SK-N-SH (cell line): ENCODE results near the gene VAPB. TPM values are rescaled to one million over a fixed set of nuclear protein-coding genes. Genes with fewer than 3 reads are reported as not detected.

ENCODE experiments used
- CTCF ChIA-PET: fragments of 300-600, 350-600 bp; formaldehyde crosslinking; extraction: SDS; loops from one replicate; lab custom pipeline; 2021; lab: Yijun Ruan, JAX
- POLR2A ChIA-PET: fragments of 350-600 bp; sonication (Branson Sonifier 250); formaldehyde crosslinking; extraction: SDS; loops from one replicate; lab custom pipeline; 2020; ENCODE audit warnings: antibody characterized with exemption, inconsistent platforms; lab: Yijun Ruan, JAX
- DNase-seq: peaks from one replicate; pipeline ENCODE4 v3.0.0; 2012
- H2AFZ ChIP-seq: fragments of 200-600 bp; sonication (generic); 2 replicates; pipeline ENCODE4 v1.8.1; 2016; ENCODE audit warnings: antibody characterized with exemption, mild to moderate bottlenecking, low read depth
- H3F3A ChIP-seq: fragments of 200-600 bp; sonication (generic); replicated peaks from 2 replicates; pipeline ENCODE3; 2016; ENCODE audit warnings: antibody characterized with exemption, mild to moderate bottlenecking; ENCODE audit not compliant: insufficient read depth
- H3K27ac ChIP-seq, 2 experiments: fragments of 200-500 bp in 1 of 2; fragments of 200-600 bp in 1 of 2; sonication (Bioruptor generic) in 1 of 2; sonication (generic), shearing (Covaris generic) in 1 of 2; 2 replicates each; pipeline versions ENCODE4 v1.5.1 to v1.6.1; 2014 to 2016; ENCODE audit warnings: low read depth in 2 of 2, inconsistent platforms in 1 of 2, low read length in 1 of 2, mild to moderate bottlenecking in 1 of 2, mixed read lengths in 1 of 2
- H3K27me3 ChIP-seq: fragments of 200-600 bp; sonication (generic), shearing (Covaris generic); 2 replicates; pipeline ENCODE4 v1.6.1; 2016; ENCODE audit warnings: mixed run types; ENCODE audit not compliant: insufficient read depth
- H3K36me3 ChIP-seq, 2 experiments: fragments of 200-500 bp in 1 of 2; fragments of 200-600 bp in 1 of 2; sonication (Bioruptor generic) in 1 of 2; sonication (generic) in 1 of 2; replicated peaks in 1 of 2; 2 replicates each; pipeline versions ENCODE3 to v1.5.1; 2014 to 2016; ENCODE audit warnings: low read length in 1 of 2, mild to moderate bottlenecking in 1 of 2; ENCODE audit not compliant: insufficient read depth in 2 of 2, control insufficient read depth in 1 of 2
- H3K4me1 ChIP-seq, 2 experiments: fragments of 200-500 bp in 1 of 2; fragments of 200-600 bp in 1 of 2; sonication (Bioruptor generic) in 1 of 2; sonication (generic), shearing (Covaris generic) in 1 of 2; 2 replicates each; pipeline versions ENCODE4 v1.5.1 to v1.6.1; 2014 to 2016; ENCODE audit warnings: low read depth in 1 of 2, low read length in 1 of 2, mixed run types in 1 of 2; ENCODE audit not compliant: insufficient read depth in 2 of 2, control insufficient read depth in 1 of 2
- H3K4me2 ChIP-seq: fragments of 200-600 bp; sonication (generic), shearing (Covaris generic); 2 replicates; pipeline ENCODE4 v1.6.1; 2017; ENCODE audit warnings: mixed run types
- H3K4me3 ChIP-seq, 2 experiments: fragments of 200-500 bp in 1 of 2; fragments of 200-600 bp in 1 of 2; sonication (Bioruptor generic) in 1 of 2; sonication (generic), shearing (Covaris generic) in 1 of 2; 2 replicates each; pipeline versions ENCODE4 v1.5.1 to v1.8.1; 2014 to 2016; ENCODE audit warnings: low read depth in 2 of 2, inconsistent platforms in 1 of 2, low read length in 1 of 2, mild to moderate bottlenecking in 1 of 2, mixed read lengths in 1 of 2, moderate library complexity in 1 of 2
- H3K79me2 ChIP-seq: fragments of 200-600 bp; sonication (generic); 2 replicates; pipeline ENCODE4 v1.8.1; 2017; ENCODE audit warnings: mild to moderate bottlenecking; ENCODE audit not compliant: insufficient read depth
- H3K9ac ChIP-seq: fragments of 200-600 bp; sonication (generic); 2 replicates; pipeline ENCODE4 v1.6.1; 2017; ENCODE audit warnings: mixed run types
- H3K9me2 ChIP-seq: fragments of 200-600 bp; sonication (generic); 2 replicates; pipeline ENCODE4 v1.6.1; 2017; ENCODE audit warnings: mixed run types
- H3K9me3 ChIP-seq: fragments of 200-600 bp; sonication (generic); 2 replicates; pipeline ENCODE4 v1.6.1; 2017; ENCODE audit warnings: mixed run types, mild to moderate bottlenecking, moderate library complexity
- H4K20me1 ChIP-seq: fragments of 200-600 bp; sonication (generic); 2 replicates; pipeline ENCODE4 v1.6.1; 2017; ENCODE audit warnings: mild to moderate bottlenecking, mixed run types; ENCODE audit not compliant: insufficient read depth
- CTCF ChIP-seq: fragments of 200-600 bp; sonication (generic); IDR thresholded peaks from 2 replicates; pipeline ENCODE4 v1.6.1; 2017; ENCODE audit warnings: antibody characterized with exemption, mild to moderate bottlenecking, moderate library complexity
- ELF1 ChIP-seq: IDR thresholded peaks from 2 replicates; pipeline ENCODE4 v1.4.0; 2012
- EZH2phosphoT487 ChIP-seq: fragments of 200-600 bp; sonication (generic); IDR thresholded peaks from 2 replicates; pipeline ENCODE4 v1.6.1; 2017; ENCODE audit warnings: low read depth, mixed run types, mild to moderate bottlenecking, antibody characterized with exemption, moderate library complexity, borderline replicate concordance
- FOXJ3 ChIP-seq: sonication (generic); formaldehyde crosslinking; IDR thresholded peaks from 2 replicates; pipeline ENCODE4 v1.5.1; 2020; ENCODE audit warnings: mild to moderate bottlenecking, missing genetic modification reagents
- IRF3 ChIP-seq: fragments of 150-350 bp; IDR thresholded peaks from 2 replicates; pipeline ENCODE4 v1.6.1; 2016; ENCODE audit warnings: mild to moderate bottlenecking, low read depth, low read length
- MAX ChIP-seq: IDR thresholded peaks from 2 replicates; pipeline ENCODE4 v1.4.0; 2012; ENCODE audit warnings: low read depth
- MEF2A ChIP-seq: IDR thresholded peaks from 2 replicates; pipeline ENCODE4 v1.4.0; 2012; ENCODE audit warnings: low read depth, borderline replicate concordance
- POLR2AphosphoS5 ChIP-seq: IDR thresholded peaks from 2 replicates; pipeline ENCODE4 v1.6.1; 2012; ENCODE audit warnings: low read depth, low read length
- RCOR1 ChIP-seq: fragments of 150-350 bp; IDR thresholded peaks from 2 replicates; pipeline ENCODE4 v1.6.1; 2017; ENCODE audit warnings: antibody characterized with exemption, low read length
- REST ChIP-seq: IDR thresholded peaks from 2 replicates; pipeline ENCODE4 v1.6.1; 2012; ENCODE audit warnings: mild to moderate bottlenecking, low read depth, low read length, moderate library complexity
- RFX5 ChIP-seq: IDR thresholded peaks from 2 replicates; pipeline ENCODE4 v1.6.1; 2012; ENCODE audit warnings: mild to moderate bottlenecking, improper control_type of control experiment, low read length
- SIN3A ChIP-seq: IDR thresholded peaks from 2 replicates; pipeline ENCODE4 v1.6.1; 2012; ENCODE audit warnings: low read depth, mild to moderate bottlenecking, low read length, moderate library complexity, borderline replicate concordance
- TCF12 ChIP-seq: IDR thresholded peaks from 2 replicates; pipeline ENCODE4 v1.4.0; 2012
- USF1 ChIP-seq: IDR thresholded peaks from 2 replicates; pipeline ENCODE4 v1.4.0; 2012; ENCODE audit warnings: low read depth, borderline replicate concordance
- WGBS: methylation state at CpG from one replicate; pipeline ENCODE4 v1.1.6; 2017; ENCODE audit warnings: low lambda C conversion rate; 5-methylcytosine and 5-hydroxymethylcytosine counted together
- polyA plus RNA-seq, 3 experiments: library from polyadenylated mRNA; depleted of rRNA; stranded (reverse); fragments of >200 nt; gene quantifications; 2 replicates each; pipeline ENCODE4 v1.2.3, GENCODE V29; 2012

The VAPB gene
- polyA plus RNA-seq, 1 of the 3 experiments (the other 2 are of a cell fraction), result 16.9 TPM

GRCh38 chr20:58478141-58478805 lies 89.2 kb downstream of the VAPB start:
- Histone ChIP-seq H3K27ac (no peak overlapping the region), H4K20me1 (no peaks in the 10 kb centered on the region), H3K4me3 (no peak overlapping the region), H3K79me2 (no peaks in the 10 kb centered on the region), H3K4me1 (peaks cover 0 to 4% of the 10 kb centered on the region in 2 experiments; a peak in 1 of 4 replicates), H2AFZ (no peak overlapping the region), H3K36me3 (no peaks in the 10 kb centered on the region), H3F3A (no peaks in the 10 kb centered on the region), H3K27me3 (no peaks in the 10 kb centered on the region), H3K9me3 (peaks cover 6% of the 10 kb centered on the region; the same call in 1 of the 2 replicates), H3K4me2 (no peak overlapping the region), H3K9ac (no peak overlapping the region), H3K9me2 (no peaks in the 10 kb centered on the region)
- no peak for DNase-seq
- TF ChIP-seq RFX5 (no peak), SIN3A (no peak), USF1 (no peak), TCF12 (no peak), MEF2A (no peak), POLR2AphosphoS5 (no peak), REST (no peak), CTCF (no peak), EZH2phosphoT487 (no peak), IRF3 (no peak), ELF1 (no peak), MAX (no peak), RCOR1 (no peak), FOXJ3 (no peak)
- ChIA-PET POLR2A (no interaction called here), CTCF (no interaction called here)
- 35% methylated on average over 3 of the region's 3 CpGs for WGBS
